AG09319 (cell line): ENCODE data around the gene ARMC9.

ENCODE experiments used
- DNase-seq: peaks from one replicate; pipeline ENCODE4 v3.0.0-alpha.2; 2010; ENCODE audit warnings: low read depth; ENCODE audit errors: extremely low read depth
- CTCF ChIP-seq: IDR thresholded peaks from 2 replicates; pipeline ENCODE4 v1.5.1; 2011; ENCODE audit warnings: low read depth, mild to moderate bottlenecking, inconsistent platforms, low read length, moderate library complexity

The ARMC9 gene

GRCh38 chr2:231210782-231211181 is 12.4 kb downstream of the ARMC9 start:
- DNase-seq, result no peak
- no peak for TF ChIP-seq CTCF

GRCh38 chr2:231211486-231211885 is 13.1 kb downstream of the ARMC9 start:
- no peak for DNase-seq
- no peak for TF ChIP-seq CTCF

- no peak for DNase-seq
These were observed 14.0 kb downstream of the ARMC9 start for GRCh38 chr2:231212329-231212845.

GRCh38 chr2:231213931-231214642 is 15.7 kb downstream of the ARMC9 start:
- no peak for TF ChIP-seq CTCF
- DNase-seq, result no peak

More at GRCh38 chr2:231212329-231212845, 14.0 kb downstream of the ARMC9 start:
- TF ChIP-seq CTCF, result no peak

GRCh38 chr2:231218366-231218765 is 19.9 kb downstream of the ARMC9 start:
- no peak for TF ChIP-seq CTCF
- no peak for DNase-seq

GRCh38 chr2:231219289-231219688 is 20.9 kb downstream of the ARMC9 start:
- DNase-seq, result no peak
- TF ChIP-seq CTCF, result no peak

- TF ChIP-seq CTCF, result no peak
- no peak for DNase-seq
These were observed 23.3 kb downstream of the ARMC9 start for GRCh38 chr2:231221761-231222160.
